H1 (cell line): ENCODE measurements around the gene CLMP. TPM values are rescaled to one million over a fixed set of nuclear protein-coding genes. Genes with fewer than 3 reads are reported as not detected.

Source experiments
- CTCF ChIA-PET: fragments of 300-600 bp; sonication (Branson Sonifier 250); formaldehyde crosslinking; loops from one replicate; lab custom pipeline; 2021; ENCODE audit not compliant: partially characterized antibody; lab: Charles Lee
- POLR2A ChIA-PET: fragments of 300-600 bp; sonication (Branson Sonifier 250); formaldehyde crosslinking; loops from one replicate; lab custom pipeline; 2021; ENCODE audit warnings: inconsistent platforms; ENCODE audit not compliant: partially characterized antibody; lab: Charles Lee
- DNase-seq, 2 experiments: peaks; one replicate each; pipeline versions ENCODE4 v3.0.0 to v3.0.0-alpha.2; 2010 to 2022; ENCODE audit warnings: low spot score in 2 of 2, low read depth in 1 of 2, mixed read lengths in 1 of 2
- FAIRE-seq: peaks from 2 replicates; lab custom pipeline; 2011; peaks lifted over from hg19 to GRCh38; lab: Jason Lieb, UNC
- H2AFZ ChIP-seq: 2 replicates; pipeline ENCODE4 v1.8.1; 2012; ENCODE audit warnings: low read length, inconsistent platforms
- H2AK5ac ChIP-seq: 2 replicates; pipeline ENCODE4 v1.6.1; 2013; ENCODE audit warnings: low read depth, low read length
- H2BK120ac ChIP-seq: replicated peaks from 2 replicates; pipeline ENCODE3; 2013; ENCODE audit warnings: low read depth, low read length, inconsistent platforms
- H2BK12ac ChIP-seq: 2 replicates; pipeline ENCODE4 v1.6.1; 2013; ENCODE audit warnings: low read depth, low read length
- H2BK15ac ChIP-seq: 2 replicates; pipeline ENCODE4 v1.6.1; 2013; ENCODE audit warnings: low read length
- H2BK20ac ChIP-seq: 2 replicates; pipeline ENCODE4 v1.6.1; 2013; ENCODE audit warnings: low read length
- H2BK5ac ChIP-seq: 2 replicates; pipeline ENCODE4 v1.6.1; 2013; ENCODE audit warnings: low read depth, low read length
- H3K14ac ChIP-seq: 2 replicates; pipeline ENCODE4 v1.6.1; 2013; ENCODE audit warnings: inconsistent platforms; ENCODE audit not compliant: insufficient read length
- H3K18ac ChIP-seq: 2 replicates; pipeline ENCODE4 v1.6.1; 2013; ENCODE audit warnings: low read length; ENCODE audit errors: extremely low read depth
- H3K23ac ChIP-seq: 2 replicates; pipeline ENCODE4 v1.6.1; 2013; ENCODE audit warnings: inconsistent platforms; ENCODE audit not compliant: insufficient read length
- H3K23me2 ChIP-seq: 2 replicates; pipeline ENCODE4 v1.6.1; 2013; ENCODE audit warnings: low read depth, low read length
- H3K27ac ChIP-seq: 2 replicates; pipeline ENCODE4 v1.6.1; 2011; ENCODE audit warnings: low read depth, low read length, inconsistent platforms
- H3K27me3 ChIP-seq, 4 experiments: replicated peaks in 1 of 4; 1 replicate in 1 of 4; 2 replicates in 3 of 4; pipeline versions ENCODE4 v1.6.1 to v1.8.1; 2011 to 2013; ENCODE audit warnings: low read length in 3 of 4, mild to moderate bottlenecking in 3 of 4, inconsistent platforms in 2 of 4, mixed read lengths in 2 of 4, moderate library complexity in 1 of 4; ENCODE audit not compliant: control insufficient read depth in 3 of 4, insufficient read depth in 3 of 4; ENCODE audit errors: extremely low read depth in 1 of 4
- H3K36me3 ChIP-seq, 4 experiments: 2 replicates each; pipeline versions ENCODE4 v1.6.1 to v1.8.1; 2011 to 2013; ENCODE audit warnings: mild to moderate bottlenecking in 4 of 4, low read length in 3 of 4, moderate library complexity in 2 of 4, control low read depth in 1 of 4, inconsistent platforms in 1 of 4; ENCODE audit not compliant: insufficient read depth in 4 of 4, control insufficient read depth in 2 of 4
- H3K4ac ChIP-seq: replicated peaks from 2 replicates; pipeline ENCODE3; 2013; ENCODE audit warnings: low read length, low read depth, mixed read lengths, inconsistent platforms; ENCODE audit not compliant: insufficient read length
- H3K4me1 ChIP-seq, 4 experiments: replicated peaks in 1 of 4; 1 replicate in 1 of 4; 2 replicates in 3 of 4; pipeline versions ENCODE4 v1.6.1 to v1.8.1; 2011 to 2013; ENCODE audit warnings: low read length in 3 of 4, inconsistent platforms in 2 of 4, mixed read lengths in 1 of 4; ENCODE audit not compliant: insufficient read depth in 4 of 4, control insufficient read depth in 3 of 4
- H3K4me2 ChIP-seq, 2 experiments: 2 replicates each; pipeline versions ENCODE4 v1.6.1 to v1.8.1; 2011 to 2013; ENCODE audit warnings: low read depth in 2 of 2, low read length in 2 of 2, control low read depth in 1 of 2, inconsistent platforms in 1 of 2, mild to moderate bottlenecking in 1 of 2; ENCODE audit not compliant: insufficient read depth in 1 of 2
- H3K4me3 ChIP-seq, 4 experiments: fragments of 200-600, 300-600 bp in 1 of 4; sonication (generic), shearing (Covaris generic), sonication (Bioruptor Twin) in 1 of 4; 2 replicates each; pipeline versions ENCODE4 v1.5.1 to v1.8.1; 2011 to 2016; ENCODE audit warnings: low read length in 4 of 4, low read depth in 3 of 4, control low read depth in 2 of 4, inconsistent platforms in 2 of 4, mild to moderate bottlenecking in 2 of 4, mixed read lengths in 1 of 4, moderate library complexity in 1 of 4; ENCODE audit not compliant: insufficient read depth in 2 of 4; ENCODE audit errors: extremely low read depth in 1 of 4
- H3K56ac ChIP-seq: replicated peaks from 2 replicates; pipeline ENCODE3; 2013; ENCODE audit warnings: low read depth, mild to moderate bottlenecking, mixed read lengths, low read length, inconsistent platforms; ENCODE audit not compliant: insufficient read length
- H3K79me1 ChIP-seq: 2 replicates; pipeline ENCODE4 v1.6.1; 2013; ENCODE audit warnings: low read depth, low read length, control low read depth
- H3K79me2 ChIP-seq, 2 experiments: 2 replicates each; pipeline versions ENCODE4 v1.6.1 to v1.8.1; 2012 to 2013; ENCODE audit warnings: low read length in 2 of 2, mild to moderate bottlenecking in 2 of 2, inconsistent platforms in 1 of 2; ENCODE audit not compliant: insufficient read depth in 2 of 2, control insufficient read depth in 1 of 2
- H3K9ac ChIP-seq, 4 experiments: replicated peaks in 1 of 4; 1 replicate in 1 of 4; 2 replicates in 3 of 4; pipeline versions ENCODE4 v1.6.1 to v1.8.1; 2011 to 2013; ENCODE audit warnings: low read depth in 3 of 4, low read length in 3 of 4, control low read depth in 2 of 4, mild to moderate bottlenecking in 2 of 4, moderate library complexity in 2 of 4, inconsistent platforms in 1 of 4; ENCODE audit errors: extremely low read depth in 1 of 4
- H3K9me3 ChIP-seq, 2 experiments: 2 replicates each; pipeline versions ENCODE4 v1.6.1 to v1.8.1; 2012 to 2013; ENCODE audit warnings: mild to moderate bottlenecking in 2 of 2, moderate library complexity in 2 of 2, control low read depth in 1 of 2, inconsistent platforms in 1 of 2, low read depth in 1 of 2, low read length in 1 of 2, mixed read lengths in 1 of 2; ENCODE audit not compliant: insufficient read depth in 2 of 2
- H4K20me1 ChIP-seq, 2 experiments: replicated peaks in 1 of 2; 2 replicates each; pipeline versions ENCODE3 to v1.8.1; 2011 to 2013; ENCODE audit warnings: inconsistent platforms in 2 of 2, low read length in 2 of 2, mild to moderate bottlenecking in 1 of 2; ENCODE audit not compliant: insufficient read depth in 2 of 2, control insufficient read depth in 1 of 2
- H4K5ac ChIP-seq: 2 replicates; pipeline ENCODE4 v1.6.1; 2013; ENCODE audit warnings: low read length, low read depth, mixed read lengths, inconsistent platforms; ENCODE audit not compliant: insufficient read length
- H4K8ac ChIP-seq: 2 replicates; pipeline ENCODE4 v1.8.0; 2013; ENCODE audit warnings: mild to moderate bottlenecking, moderate library complexity, low read length, inconsistent platforms; ENCODE audit not compliant: insufficient read depth; ENCODE audit errors: extremely low read depth
- H4K91ac ChIP-seq: replicated peaks from 2 replicates; pipeline ENCODE3; 2013; ENCODE audit warnings: low read length, mixed read lengths, inconsistent platforms; ENCODE audit not compliant: insufficient read length
- BACH1 ChIP-seq: IDR thresholded peaks from 2 replicates; pipeline ENCODE4 v1.6.1; 2012; ENCODE audit warnings: low read length, improper control_type of control experiment
- CBX5 ChIP-seq: fragments of 300-800, 300-1000 bp; sonication (generic); IDR thresholded peaks from 2 replicates; pipeline ENCODE4 v1.7.1; 2016; ENCODE audit warnings: antibody characterized with exemption, low read length, low read depth
- CHD2 ChIP-seq: IDR thresholded peaks from 2 replicates; pipeline ENCODE4 v1.6.1; 2012; ENCODE audit warnings: low read length, improper control_type of control experiment
- EP300 ChIP-seq, 2 experiments: IDR thresholded peaks; 1 replicate in 1 of 2; 2 replicates in 1 of 2; pipeline ENCODE4 v1.6.1; 2011 to 2012; ENCODE audit warnings: low read depth in 2 of 2, low read length in 2 of 2, mild to moderate bottlenecking in 2 of 2, borderline replicate concordance in 1 of 2, inconsistent platforms in 1 of 2, moderate library complexity in 1 of 2
- PHF8 ChIP-seq: fragments of 200-600 bp; sonication (generic); conservative IDR thresholded peaks from 2 replicates; pipeline ENCODE4 v1.7.1; 2012; ENCODE audit warnings: low read depth, mild to moderate bottlenecking, inconsistent platforms, low read length, moderate library complexity
- POLR2AphosphoS5 ChIP-seq: IDR thresholded peaks from 2 replicates; pipeline ENCODE4 v1.6.1; 2011; ENCODE audit warnings: low read depth, low read length
- RAD21 ChIP-seq, 2 experiments: IDR thresholded peaks in 1 of 2; conservative IDR thresholded peaks in 1 of 2; 2 replicates each; pipeline ENCODE4 v1.6.1; 2011; ENCODE audit warnings: low read depth in 2 of 2, low read length in 2 of 2, improper control_type of control experiment in 1 of 2, inconsistent platforms in 1 of 2, mild to moderate bottlenecking in 1 of 2, moderate library complexity in 1 of 2
- SP1 ChIP-seq: IDR thresholded peaks from 2 replicates; pipeline ENCODE4 v1.6.1; 2011; ENCODE audit warnings: low read depth, low read length
- TCF12 ChIP-seq: IDR thresholded peaks from 2 replicates; pipeline ENCODE4 v1.6.1; 2011; ENCODE audit warnings: low read depth, mild to moderate bottlenecking, low read length
- ZNF274 ChIP-seq: IDR thresholded peaks from 2 replicates; pipeline ENCODE4 v1.7.0; 2012; ENCODE audit warnings: low read length, borderline replicate concordance; ENCODE audit errors: extremely low read depth
- WGBS, 2 experiments: shearing (Covaris generic) in 1 of 2; methylation state at CpG; one replicate each; pipeline versions ENCODE4 v1.1.6 to v1.1.7; 2013 to 2015; ENCODE audit warnings: low lambda C conversion rate in 2 of 2, mixed read lengths in 2 of 2, inconsistent platforms in 1 of 2, low coverage in 1 of 2, missing lambda C conversion rate in 1 of 2; ENCODE audit not compliant: insufficient replicate concordance in 2 of 2, insufficient coverage in 1 of 2, insufficient read length in 1 of 2; ENCODE audit errors: extremely low coverage in 1 of 2, missing lambda C conversion rate in 1 of 2; 5-methylcytosine and 5-hydroxymethylcytosine counted together
- polyA plus RNA-seq, 7 experiments: library from polyadenylated mRNA; depleted of rRNA in 3 of 7; stranded (reverse) in 5 of 7; unstranded in 2 of 7; fragments of >200 nt in 5 of 7; fragments of 200-250 nt in 2 of 7; gene quantifications; 1 replicate in 5 of 7; 2 replicates in 1 of 7; 4 replicates in 1 of 7; pipeline versions ENCODE4 v1.2.1 to v1.2.3, GENCODE V29; 2011 to 2013; ENCODE audit warnings: missing spikeins in 2 of 7, mixed read lengths in 2 of 7
- total RNA-seq: library from RNA; stranded (reverse); fragmentation: NEBNext Ultra II Directional; extraction: Animal tissue kit (Norgen Biotek cat#: 25700); gene quantifications from 2 replicates; pipeline ENCODE4 v1.2.1, GENCODE V29; 2021
- TF ChIP-seq, protein P1 (sequence below): IDR thresholded peaks from 2 replicates; pipeline ENCODE4 v1.6.1; 2011; ENCODE audit warnings: low read length, improper control_type of control experiment
- TF ChIP-seq, protein P2 (sequence below): IDR thresholded peaks from 2 replicates; pipeline ENCODE4 v1.6.1; 2012; ENCODE audit warnings: inconsistent platforms

Gene CLMP
- total and polyA plus RNA-seq, 2 of the 8 experiments (the other 6 are each of a cell fraction or from before 2014, with no cell fraction given), result 9.9 to 24.1 TPM

DNA sequence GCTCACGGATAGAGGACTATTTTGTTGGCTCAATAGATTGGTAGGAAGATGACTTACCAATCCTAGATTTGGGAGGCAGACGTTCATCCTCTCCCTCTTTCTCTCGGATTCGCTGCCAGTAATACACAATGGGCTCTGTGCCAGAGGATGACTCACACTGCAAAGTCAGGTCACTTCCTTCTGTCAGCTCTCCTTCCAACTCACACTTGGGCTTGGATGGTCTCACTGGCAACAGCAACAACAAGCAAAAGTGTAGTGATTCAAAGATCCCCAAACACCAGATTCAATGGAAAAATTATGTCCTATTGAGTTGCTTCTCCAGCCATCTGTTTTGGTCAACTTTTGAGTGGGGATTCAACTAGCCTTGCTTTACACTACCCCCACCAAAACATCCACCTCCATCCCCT, 111.4 kb downstream of the CLMP start:
- no peak overlapping the region for H4K8ac ChIP-seq
- no peak overlapping the region for H3K23ac ChIP-seq
- H3K79me2 ChIP-seq, result no peaks in the 10 kb centered on the region
- H3K56ac ChIP-seq, result no peak overlapping the region
- no peak overlapping the region for H2BK120ac ChIP-seq
- H3K9ac ChIP-seq, result no peak overlapping the region
- 89% methylated on average over 4 of the region's 4 CpGs; no CpG with 5 or more reads in 1 of the 2 experiments for WGBS, 2 experiments
- H4K5ac ChIP-seq, result no peak overlapping the region
- no peaks in the 10 kb centered on the region for H3K79me1 ChIP-seq
- no peak overlapping the region for H3K4ac ChIP-seq
- FAIRE-seq, result no peak
- no peak for DNase-seq
- H2BK12ac ChIP-seq, result no peak overlapping the region
- no peak overlapping the region for H3K4me3 ChIP-seq
- no peak overlapping the region for H2BK20ac ChIP-seq
- H3K36me3 ChIP-seq, result peaks cover 0 to 4% (median 2%) of the 10 kb centered on the region in 4 experiments; a peak in 3 of 8 replicates
- H2BK5ac ChIP-seq, result no peak overlapping the region
- no peaks in the 10 kb centered on the region for H3K4me1 ChIP-seq
- no peak overlapping the region for H3K27ac ChIP-seq
- H3K9me3 ChIP-seq, result no peaks in the 10 kb centered on the region
- no peaks in the 10 kb centered on the region for H3K27me3 ChIP-seq
- no peak overlapping the region for H3K4me2 ChIP-seq
- no peak overlapping the region for H2AK5ac ChIP-seq
- ChIA-PET CTCF (interaction anchor here (1.2 to 1.3 kb wide), 2 partner anchors 163 to 324 kb away, joined by 3 to 5 read pairs; no protein-coding TSS in a partner anchor), POLR2A (interaction anchor here (1.4 kb wide), 1 partner anchor 9 kb away, joined by 3 read pairs; no protein-coding TSS in a partner anchor)
- no peak overlapping the region for H2AFZ ChIP-seq
- no peaks in the 10 kb centered on the region for H3K23me2 ChIP-seq
- H3K18ac ChIP-seq, result no peak overlapping the region
- no peak overlapping the region for H4K91ac ChIP-seq
- no peaks in the 10 kb centered on the region for H4K20me1 ChIP-seq
- H2BK15ac ChIP-seq, result no peak overlapping the region
- no peak overlapping the region for H3K14ac ChIP-seq
- TF ChIP-seq, protein P1, sequence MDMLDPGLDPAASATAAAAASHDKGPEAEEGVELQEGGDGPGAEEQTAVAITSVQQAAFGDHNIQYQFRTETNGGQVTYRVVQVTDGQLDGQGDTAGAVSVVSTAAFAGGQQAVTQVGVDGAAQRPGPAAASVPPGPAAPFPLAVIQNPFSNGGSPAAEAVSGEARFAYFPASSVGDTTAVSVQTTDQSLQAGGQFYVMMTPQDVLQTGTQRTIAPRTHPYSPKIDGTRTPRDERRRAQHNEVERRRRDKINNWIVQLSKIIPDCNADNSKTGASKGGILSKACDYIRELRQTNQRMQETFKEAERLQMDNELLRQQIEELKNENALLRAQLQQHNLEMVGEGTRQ, result no peak
- TF ChIP-seq POLR2AphosphoS5, result no peak
- no peak for TF ChIP-seq CHD2
- no peak for TF ChIP-seq BACH1
- TF ChIP-seq ZNF274, result no peak
- no peak for TF ChIP-seq RAD21 (IDR thresholded peaks at IDR 0.05 in 1 of 2, conservative IDR thresholded peaks at IDR 0.05 in 1 of 2; ENCODE audit: low read depth in 2 of 2, low read length in 2 of 2)
- TF ChIP-seq PHF8, result no peak
- TF ChIP-seq, protein P2, sequence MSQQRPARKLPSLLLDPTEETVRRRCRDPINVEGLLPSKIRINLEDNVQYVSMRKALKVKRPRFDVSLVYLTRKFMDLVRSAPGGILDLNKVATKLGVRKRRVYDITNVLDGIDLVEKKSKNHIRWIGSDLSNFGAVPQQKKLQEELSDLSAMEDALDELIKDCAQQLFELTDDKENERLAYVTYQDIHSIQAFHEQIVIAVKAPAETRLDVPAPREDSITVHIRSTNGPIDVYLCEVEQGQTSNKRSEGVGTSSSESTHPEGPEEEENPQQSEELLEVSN, result no peak
- no peak for TF ChIP-seq TCF12
- TF ChIP-seq SP1, result no peak
- TF ChIP-seq EP300 (IDR thresholded peaks at IDR 0.05; ENCODE audit: borderline replicate concordance in 1 of 2, low read depth in 2 of 2, low read length in 2 of 2), result no peak
- TF ChIP-seq CBX5, result no peak
